ENCODE measurements around the gene GSE1.

The GSE1 gene

DNA sequence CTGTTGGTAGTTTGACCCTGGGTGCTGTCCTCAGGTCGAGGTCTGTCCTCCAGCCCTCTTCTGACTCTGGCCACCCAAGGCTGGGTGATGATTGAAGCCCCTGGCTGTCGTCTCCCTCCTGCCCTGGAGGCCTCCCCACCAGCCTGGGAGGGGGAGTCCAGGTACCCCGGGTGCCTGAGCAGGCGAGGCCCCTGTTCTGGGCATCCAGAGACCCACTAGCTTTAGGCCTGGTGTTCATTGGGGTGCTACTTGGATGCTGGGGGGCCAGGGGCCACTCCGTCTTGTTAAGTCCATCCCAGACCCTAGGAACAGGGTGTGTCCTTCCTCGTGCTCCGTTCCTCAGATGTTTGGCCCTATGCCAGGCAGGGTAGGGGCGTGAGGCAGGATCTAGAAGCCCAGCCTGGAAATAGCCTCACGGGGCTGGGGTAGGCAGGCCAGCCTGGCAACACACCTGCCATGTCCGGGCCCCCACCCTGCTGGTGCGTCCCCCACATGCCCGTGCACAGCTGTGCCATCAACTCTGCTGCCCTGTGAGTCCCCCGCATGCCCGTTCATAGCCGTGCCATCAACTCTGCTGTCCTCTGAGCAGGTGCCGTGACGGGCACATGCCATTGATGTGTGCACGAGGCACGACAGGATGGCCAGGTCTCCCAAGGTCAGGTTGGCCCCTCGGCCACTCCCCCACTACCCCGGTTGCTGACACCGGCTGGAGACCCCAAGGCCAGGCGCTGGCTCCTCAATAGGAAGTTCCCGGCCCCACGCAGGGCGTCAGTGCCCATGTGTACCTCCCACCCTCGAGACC lies 38.7 kb downstream of the GSE1 start:
- no peak for DNase-seq

DNA sequence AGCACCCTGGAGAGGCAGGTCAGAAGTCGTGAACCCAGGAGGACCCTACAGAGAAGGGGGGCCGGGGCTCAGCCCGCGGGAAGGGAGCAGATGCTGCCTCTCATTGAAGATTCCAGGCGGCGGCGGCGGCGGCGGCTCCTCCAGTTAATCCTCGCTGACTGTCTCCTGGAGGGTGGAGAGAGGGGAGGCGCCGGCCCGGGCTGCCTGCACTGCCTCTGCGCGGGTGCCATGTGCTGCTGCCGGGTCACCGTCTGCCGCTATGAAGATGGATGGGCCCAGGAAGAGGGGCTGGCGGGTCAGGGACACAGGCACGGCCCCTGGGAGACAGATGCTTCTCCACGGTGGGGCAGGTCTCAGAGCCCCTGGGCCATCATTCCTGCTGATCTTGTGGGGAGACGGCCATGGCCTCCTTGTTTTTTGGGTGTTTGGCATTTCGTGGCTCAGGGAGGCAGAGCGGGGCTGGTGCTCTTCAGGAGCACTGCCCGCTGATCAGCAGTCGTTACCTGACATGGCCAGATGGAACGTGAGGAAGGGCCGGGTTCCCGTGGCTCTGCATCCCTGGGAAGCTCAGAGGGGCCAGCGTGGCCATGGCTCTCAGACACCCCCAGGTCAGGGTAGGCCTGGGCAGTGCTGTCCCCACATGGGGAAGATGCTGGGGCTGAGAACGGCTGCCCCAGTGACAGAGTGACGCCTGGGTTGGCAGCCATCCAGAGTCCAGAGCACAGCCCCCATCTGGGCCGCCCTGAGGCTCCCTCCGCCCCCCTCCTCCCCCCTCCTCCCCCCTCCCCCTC lies 39.5 kb downstream of the GSE1 start:
- peak; percentile 43 for DNase-seq

DNA sequence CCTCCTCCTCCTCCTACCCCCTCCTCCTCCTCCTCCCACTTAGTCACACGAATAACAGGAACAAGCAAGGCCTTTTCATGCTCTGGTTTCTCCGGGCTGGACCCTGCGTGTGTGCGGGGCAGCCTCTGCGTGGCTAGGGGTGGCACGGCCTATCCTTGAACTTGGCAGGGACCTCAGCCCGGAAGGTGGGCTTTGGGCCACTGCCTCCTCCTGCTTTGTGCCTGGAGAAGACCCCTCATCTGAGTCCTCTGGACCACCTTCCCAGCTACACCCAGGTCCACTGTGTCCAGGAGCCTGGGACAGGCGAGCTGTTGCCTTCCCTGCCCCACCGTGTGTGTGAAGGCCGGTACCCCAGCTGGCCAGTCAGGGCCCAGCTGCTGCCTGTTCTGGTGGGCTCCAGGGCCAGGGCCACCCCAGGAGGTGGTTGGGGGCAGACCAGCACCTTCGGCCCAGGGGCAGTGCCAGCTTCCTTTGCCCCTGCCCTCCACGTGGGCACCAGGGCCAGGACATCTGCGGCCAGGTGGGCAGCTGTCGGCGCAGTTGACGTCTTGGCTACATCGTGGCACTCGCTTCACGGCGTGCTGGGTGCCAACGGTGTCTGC lies 40.3 kb downstream of the GSE1 start:
- no peak for DNase-seq

DNA sequence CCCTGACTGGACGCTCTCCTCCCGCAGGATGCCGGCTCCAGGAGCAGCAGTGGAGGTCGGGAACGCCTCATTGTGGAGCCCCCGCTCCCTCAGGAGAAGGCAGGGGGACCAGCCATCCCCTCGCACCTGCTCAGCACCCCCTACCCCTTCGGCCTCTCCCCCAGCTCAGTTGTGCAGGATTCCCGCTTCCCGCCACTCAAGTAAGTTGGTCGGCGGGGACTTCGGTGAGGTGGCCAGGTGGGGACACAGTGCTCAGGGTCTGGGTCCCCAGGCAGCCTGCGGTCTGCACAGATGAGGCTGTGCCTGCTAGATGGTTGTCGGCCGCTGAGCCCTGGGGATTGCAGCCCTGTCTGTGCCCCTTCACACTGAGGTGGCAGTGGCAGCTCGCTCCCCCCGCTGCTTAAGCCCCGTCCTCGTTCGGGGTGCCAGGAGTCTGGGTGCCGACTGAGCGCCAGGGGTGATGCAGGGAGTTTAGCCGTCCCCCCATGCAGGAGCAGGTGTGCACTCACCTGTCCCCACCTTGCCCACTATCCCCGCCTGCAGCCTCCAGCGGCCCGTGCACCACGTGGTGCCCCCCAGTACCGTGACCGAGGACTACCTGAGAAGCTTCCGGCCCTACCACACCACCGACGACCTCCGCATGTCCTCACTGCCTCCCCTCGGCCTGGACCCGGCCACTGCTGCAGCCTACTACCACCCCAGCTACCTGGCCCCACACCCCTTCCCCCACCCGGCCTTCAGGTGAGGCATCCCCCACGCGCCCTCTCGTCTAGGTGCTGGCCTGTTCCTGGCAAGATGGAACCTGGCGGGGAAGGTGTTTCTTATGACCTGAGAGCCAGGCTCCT lies 41.4 kb downstream of the GSE1 start:
- DNase-seq: no peak

DNA sequence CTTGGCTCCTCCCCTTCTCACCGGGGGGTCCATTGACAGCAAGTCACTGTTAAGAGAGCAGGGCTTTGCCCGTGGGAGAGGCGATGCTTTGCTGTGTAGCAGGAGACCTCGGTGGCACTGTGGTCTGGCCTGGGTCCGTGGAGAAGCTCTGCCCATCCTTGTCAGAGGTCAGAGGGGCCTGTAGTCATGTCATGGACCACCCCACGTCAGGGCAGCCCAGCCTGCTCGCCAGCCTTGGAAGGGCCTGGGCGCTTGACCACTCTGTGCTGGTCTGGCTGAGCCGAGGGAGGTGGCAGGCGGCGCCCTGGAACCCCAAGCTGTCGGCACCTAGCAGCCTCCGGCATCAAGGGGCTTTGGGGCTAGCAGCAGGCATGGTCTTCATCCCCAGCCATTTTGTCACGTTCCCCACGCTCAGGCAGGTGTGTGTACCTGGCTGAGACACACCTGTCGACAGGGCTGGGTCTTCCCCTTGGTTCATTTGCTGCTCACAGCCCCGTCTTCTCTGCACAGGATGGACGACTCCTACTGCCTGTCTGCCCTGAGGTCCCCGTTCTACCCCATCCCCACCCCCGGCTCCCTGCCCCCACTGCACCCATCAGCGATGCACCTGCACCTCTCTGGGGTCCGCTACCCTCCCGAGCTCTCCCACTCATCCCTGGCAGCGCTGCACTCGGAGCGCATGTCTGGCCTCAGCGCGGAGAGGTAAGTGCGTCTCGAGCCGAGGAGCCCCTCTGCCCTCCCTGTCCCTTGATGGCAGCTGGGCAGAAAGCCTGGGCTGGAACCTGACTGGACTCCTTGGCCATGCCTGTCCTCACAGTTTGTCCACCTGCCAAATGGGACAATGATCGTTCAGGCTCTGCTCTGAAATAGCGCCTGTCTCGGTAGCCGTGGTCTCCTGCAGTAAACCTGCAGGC lies 42.4 kb downstream of the GSE1 start:
- DNase-seq: no peak

DNA sequence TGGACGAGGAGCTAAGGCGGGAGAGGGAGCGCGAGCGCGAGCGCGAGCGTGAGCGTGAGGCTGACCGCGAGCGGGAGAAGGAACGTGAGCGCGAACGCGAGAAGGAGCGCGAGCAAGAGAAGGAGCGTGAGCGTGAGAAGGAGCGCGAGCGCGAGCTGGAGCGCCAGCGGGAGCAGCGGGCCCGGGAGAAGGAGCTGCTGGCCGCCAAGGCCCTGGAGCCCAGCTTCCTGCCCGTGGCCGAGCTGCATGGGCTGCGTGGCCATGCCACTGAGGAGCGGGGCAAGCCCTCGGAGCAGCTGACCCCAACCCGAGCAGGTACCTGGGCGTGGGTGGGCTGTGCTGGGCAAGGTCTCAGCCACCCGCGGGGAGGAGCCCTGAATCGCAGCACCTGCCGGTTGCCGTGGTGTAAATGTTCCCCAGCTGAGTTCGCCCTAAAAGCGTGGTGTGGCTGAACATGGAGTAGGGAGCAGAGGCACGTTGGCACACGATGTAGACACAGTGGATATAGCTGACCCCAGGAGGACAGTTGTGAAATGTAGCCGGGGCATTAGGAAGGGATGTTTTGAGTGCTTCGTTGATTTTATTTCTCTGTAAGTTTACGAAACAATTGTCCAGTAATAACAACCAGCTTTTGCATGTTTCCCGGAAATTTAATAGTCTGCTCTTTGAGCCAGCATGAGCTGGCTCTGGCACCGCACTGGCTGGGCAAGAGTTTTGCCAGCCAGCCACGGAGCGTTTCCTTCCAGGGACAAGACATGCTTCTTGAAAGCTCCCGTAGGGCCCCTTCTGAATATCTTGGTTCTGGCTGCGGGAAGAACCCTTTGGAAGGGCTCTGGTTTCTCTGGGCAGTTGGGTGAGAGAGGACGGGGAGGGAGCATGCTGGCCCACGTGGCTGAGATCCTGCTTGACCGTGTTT lies 43.5 kb downstream of the GSE1 start:
- DNase-seq: no peak

DNA sequence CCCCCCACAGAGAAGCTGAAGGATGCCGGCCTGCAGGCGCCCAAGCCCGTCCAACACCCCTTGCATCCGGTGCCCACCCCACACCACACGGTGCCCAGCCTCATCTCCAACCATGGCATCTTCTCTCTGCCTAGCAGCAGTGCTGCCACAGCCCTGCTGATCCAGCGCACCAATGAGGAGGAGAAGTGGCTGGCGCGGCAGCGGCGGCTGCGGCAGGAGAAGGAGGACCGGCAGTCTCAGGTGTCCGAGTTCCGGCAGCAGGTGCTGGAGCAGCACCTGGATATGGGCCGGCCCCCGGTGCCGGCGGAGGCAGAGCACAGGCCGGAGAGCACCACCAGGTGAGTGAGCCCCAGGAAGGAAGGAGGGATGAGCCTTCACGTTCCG lies 44.1 kb downstream of the GSE1 start:
- DNase-seq: no peak

DNA sequence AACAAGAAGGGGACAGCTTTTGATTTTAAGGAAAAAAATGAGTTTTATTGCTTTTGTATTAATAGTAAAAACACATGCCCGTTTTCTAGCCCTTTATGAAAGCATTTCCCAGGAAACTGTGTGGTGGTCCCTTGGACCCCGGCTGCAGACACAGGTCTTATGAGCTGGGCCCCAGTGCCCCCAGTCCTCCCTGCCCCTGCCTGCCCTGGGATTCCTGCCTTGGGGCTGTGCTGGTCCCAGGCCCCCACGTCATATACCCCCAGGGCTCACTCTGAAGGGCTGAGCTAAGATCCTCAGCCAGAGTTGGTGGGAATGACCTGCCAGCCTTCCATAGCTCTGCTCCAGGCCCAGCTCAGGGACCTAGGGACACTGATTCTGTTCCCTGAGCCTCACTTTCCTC lies 44.9 kb downstream of the GSE1 start:
- no peak for DNase-seq

DNA sequence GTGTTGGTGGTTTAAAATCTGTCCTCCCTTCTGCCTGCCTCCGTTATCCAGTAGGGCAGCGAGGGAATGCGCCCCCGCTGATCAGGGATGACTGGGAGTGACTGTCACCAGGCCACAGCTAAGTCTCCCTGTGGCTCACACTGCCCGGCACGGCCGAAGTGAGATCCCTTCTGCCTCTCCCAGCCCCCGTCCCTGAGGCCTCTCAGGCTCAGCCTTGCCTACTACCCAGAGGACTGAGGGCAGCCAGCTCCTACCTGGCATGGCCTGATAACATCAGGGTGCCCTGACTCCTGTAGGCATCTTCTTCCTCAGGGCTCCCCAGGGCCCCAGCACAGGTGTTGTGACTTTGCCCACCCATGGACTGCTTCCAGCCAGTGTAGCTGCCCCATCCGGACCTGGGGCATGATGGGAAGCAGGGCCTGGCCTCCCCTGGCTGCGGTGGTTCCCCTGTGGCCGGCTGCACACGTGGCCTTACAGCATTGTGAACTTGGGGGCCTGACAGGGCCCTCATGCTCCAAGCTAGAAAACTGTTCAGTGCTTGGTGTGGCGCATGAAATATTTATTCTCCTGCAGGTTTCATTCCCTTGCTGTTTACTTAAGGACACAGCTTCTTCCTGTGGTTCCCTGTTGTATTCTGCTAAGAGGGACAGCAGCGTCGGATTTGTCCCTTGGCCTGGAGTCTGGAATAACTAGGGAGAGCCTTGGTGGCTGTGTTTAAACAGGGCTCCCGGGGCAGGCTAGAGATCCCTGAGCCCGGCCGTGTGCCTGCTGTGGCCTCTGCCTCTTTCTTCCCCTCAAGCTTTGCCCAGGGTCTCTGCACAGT lies 45.6 kb downstream of the GSE1 start:
- DNase-seq: no peak

DNA sequence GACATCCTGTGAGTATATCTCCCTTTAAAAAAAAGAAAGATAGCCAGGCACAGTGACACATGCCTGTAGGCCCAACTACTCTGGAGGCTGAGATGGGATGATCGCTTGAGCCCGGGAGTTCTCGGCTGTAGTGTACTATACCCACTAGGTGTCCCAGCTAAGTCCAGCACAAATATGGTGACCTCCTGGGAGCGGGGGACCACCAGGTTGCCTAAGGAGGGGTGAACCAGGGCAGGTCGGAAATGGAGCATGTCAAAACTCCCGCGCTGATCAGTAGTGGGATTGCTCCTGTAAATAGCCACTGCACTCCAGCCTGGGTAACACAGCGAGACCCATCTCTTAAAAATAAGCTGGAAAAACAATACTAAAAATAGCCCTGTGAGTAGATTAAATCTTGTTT lies 46.2 kb downstream of the GSE1 start:
- DNase-seq: no peak

DNA sequence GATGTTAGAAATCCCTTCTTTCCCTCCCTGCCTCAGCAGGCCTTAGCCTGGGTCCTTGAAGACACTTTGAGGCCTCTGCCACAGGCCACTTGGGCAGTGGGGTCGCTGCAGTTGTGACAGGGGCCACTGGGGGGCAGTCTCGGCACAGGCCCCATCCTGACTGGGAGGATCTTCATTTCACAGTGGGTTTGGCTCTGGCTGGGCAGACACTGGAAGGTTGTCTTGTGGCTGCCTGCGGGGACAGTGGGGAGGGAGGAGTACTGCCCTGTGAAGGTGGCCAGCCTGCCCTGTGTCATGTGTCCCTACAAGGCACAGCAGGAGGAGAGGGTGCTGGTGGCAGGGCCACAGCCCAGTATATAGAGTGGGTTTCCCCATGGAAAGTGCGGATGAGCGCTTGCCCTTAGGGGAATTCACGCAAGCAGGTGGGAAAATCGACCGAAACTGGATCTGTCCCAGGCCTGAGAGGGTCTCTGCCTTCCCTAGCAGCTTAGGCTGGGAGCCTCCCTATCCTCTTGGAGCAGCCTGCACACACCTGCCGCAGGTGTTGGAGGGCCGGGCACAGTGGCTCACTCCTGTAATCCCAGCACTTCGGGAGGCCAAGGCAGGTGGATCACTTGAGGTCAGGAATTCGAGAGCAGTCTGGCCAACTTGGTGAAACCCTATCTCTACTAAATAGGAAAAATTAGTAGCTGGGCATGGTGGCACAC lies 46.8 kb downstream of the GSE1 start:
- DNase-seq: peak; percentile 63

DNA sequence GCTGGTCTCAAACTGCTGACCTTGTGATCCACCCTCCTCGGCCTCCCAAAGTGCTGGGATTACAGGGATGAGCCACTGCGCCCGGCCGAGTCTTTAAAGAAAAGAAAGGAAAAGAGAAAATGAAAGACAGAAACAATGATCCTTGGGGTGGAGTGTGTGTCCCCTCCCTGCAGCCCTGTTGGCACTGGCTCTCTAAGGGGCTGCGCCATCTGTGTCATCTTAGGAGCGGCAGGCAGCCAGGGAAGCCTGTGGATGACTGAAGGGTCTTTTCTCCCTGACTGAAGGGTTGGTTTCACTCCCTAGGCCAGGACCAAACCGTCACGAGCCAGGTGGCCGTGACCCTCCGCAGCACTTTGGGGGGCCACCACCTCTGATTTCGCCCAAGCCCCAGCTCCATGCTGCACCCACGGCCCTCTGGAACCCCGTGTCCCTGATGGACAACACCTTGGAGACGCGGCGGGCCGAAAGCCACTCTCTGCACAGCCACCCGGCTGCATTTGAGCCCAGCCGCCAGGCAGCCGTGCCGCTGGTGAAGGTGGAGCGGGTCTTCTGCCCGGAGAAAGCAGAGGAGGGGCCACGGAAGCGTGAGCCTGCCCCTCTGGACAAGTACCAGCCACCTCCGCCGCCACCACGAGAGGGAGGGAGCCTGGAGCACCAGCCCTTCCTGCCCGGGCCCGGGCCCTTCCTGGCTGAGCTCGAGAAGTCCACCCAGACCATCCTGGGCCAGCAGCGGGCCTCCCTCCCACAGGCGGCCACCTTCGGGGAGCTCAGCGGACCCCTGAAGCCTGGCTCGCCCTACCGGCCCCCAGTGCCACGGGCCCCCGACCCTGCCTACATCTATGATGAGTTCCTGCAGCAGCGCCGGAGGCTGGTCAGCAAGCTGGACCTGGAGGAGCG lies 48.0 kb downstream of the GSE1 start:
- no peak for DNase-seq

DNA sequence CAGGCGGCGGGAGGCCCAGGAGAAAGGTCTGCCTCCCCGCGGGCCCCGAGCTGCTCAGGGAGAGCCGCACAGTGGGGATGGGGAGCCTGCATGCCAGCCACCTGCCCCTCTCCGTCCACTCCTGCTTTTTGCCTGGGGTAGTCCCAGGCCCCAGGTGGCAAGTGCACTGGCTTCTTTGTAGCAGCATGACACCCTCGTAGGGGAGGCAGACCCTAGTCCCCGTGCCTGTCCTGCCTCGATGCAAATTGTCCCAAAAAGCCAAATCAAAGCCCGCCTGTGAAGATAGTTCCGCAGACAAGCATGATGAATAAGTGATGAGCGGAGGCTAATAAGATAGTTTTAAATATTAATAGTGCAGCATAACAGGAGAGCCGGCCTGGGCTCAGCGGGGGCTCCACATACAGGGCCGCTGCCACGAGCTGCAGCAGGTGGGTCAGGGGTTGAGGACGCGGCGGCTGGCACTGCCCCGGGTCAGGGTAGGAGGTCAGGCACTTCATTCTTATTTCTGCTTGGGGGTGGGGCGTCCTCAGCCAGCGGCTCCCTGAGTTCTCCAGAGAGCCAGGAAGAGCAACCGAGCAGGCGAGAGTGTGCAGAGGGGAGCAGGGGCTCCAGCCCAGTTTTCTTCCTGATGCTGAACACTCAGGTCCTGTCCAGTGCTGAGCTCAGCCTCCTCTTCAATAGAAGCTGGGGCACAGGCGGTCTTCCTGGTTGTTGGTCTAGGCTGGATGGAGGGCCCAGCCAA lies 48.8 kb downstream of the GSE1 start:
- no peak for DNase-seq

DNA sequence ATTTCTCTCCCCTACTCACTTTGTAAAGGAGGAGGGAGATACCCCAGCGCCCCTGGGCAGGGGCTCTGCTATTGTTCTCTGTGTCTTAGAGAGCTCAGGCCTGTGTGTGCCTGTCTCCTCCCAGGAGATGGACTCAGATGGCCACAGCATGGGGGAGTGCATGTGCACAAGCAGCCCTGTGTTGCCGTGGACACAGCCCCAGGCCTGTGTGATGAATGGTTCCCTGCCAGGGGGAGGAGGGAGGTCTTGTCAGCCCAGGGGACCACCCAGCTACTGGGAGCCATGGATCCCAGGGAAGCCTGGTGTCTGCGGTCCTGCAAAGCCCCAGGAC lies 49.3 kb downstream of the GSE1 start:
- no peak for DNase-seq

DNA sequence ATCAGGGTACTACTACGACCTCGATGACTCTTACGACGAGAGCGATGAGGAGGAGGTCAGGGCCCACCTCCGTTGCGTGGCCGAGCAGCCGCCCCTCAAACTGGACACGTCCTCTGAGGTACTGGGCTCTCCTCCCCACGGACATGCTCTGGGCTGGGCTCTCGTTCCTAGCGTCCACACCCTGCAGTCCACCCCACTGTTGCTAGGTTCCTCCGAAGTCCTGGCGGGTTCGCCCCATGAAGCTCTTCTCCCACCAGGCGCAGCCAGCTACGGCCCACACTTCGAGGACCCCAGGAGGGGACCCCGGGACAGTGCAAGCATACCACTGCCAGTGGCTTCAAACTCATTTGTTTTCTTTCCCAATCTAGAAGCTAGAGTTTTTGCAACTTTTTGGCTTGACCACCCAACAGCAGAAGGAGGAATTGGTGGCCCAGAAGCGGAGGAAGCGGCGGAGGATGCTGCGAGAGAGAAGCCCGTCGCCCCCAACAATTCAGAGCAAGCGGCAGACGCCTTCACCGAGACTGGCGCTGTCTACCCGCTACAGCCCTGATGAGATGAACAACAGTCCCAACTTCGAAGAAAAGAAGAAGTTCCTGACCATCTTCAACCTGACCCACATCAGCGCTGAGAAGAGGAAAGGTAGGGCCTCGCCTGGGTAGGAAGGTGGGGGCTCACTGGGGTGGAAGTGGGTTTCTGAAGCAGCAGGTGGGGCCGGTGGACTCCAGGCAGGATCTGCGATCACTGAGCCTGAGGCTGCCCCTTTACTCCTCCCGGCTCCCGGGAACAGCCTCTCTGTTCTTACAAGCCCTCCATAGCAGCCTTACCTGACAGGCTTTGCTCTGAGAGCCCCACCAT lies 50.1 kb downstream of the GSE1 start:
- DNase-seq: no peak

DNA sequence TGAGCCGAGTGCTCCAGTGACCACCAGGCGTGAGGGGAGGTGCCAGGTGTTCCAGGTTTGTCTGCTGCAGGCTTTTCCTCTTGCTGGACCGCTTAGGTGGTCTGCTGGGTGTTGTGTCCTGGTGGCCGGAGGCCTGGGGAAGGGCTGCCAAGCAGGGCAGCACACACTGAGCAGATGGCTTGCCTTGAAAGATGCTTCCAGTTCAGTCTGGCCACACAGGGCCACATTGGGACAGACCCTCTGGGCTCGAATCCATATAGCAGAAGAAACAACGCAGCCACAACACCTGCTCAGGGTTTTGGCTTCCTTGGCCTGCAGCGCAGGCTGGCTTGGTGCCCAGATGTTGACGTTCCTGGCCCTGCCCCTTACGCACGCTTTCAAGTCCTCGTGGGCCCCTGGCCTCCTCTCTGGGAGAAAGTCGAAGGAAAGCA lies 50.8 kb downstream of the GSE1 start:
- DNase-seq: peak; percentile 85
